H9 (cell line): Measurements from ENCODE around the gene QSOX2. TPM values are rescaled to one million over a fixed set of nuclear protein-coding genes. Genes with fewer than 3 reads are reported as not detected.

Source experiments
- DNase-seq: peaks from one replicate; pipeline ENCODE4 v3.0.0-alpha.2; 2017
- H2AFZ ChIP-seq: one replicate; pipeline ENCODE4 v1.6.1; 2013; ENCODE audit warnings: mild to moderate bottlenecking, low read length, control low read depth, moderate library complexity
- H2AK5ac ChIP-seq: 2 replicates; pipeline ENCODE4 v1.6.1; 2013; ENCODE audit warnings: low read length, control low read depth, mixed read lengths; ENCODE audit not compliant: insufficient read length
- H2BK120ac ChIP-seq: one replicate; pipeline ENCODE4 v1.6.1; 2013; ENCODE audit warnings: low read depth, mild to moderate bottlenecking, low read length, control low read depth, inconsistent platforms; ENCODE audit not compliant: poor library complexity, severe bottlenecking
- H2BK12ac ChIP-seq: 2 replicates; pipeline ENCODE4 v1.6.1; 2013; ENCODE audit warnings: low read length, control low read depth, mixed read lengths, low read depth; ENCODE audit not compliant: insufficient read length
- H2BK15ac ChIP-seq: 2 replicates; pipeline ENCODE4 v1.6.1; 2013; ENCODE audit warnings: low read depth, low read length, control low read depth
- H2BK20ac ChIP-seq: one replicate; pipeline ENCODE4 v1.6.1; 2013; ENCODE audit warnings: low read depth, mild to moderate bottlenecking, low read length, control low read depth, inconsistent platforms; ENCODE audit not compliant: poor library complexity, severe bottlenecking
- H2BK5ac ChIP-seq: 2 replicates; pipeline ENCODE4 v1.6.1; 2013; ENCODE audit warnings: low read length, control low read depth, mixed read lengths; ENCODE audit not compliant: insufficient read length
- H3K14ac ChIP-seq: 2 replicates; pipeline ENCODE4 v1.6.1; 2013; ENCODE audit warnings: low read length, control low read depth; ENCODE audit not compliant: insufficient read depth
- H3K18ac ChIP-seq: 2 replicates; pipeline ENCODE4 v1.6.1; 2013; ENCODE audit warnings: low read depth, mild to moderate bottlenecking, mixed read lengths, low read length, control low read depth; ENCODE audit not compliant: insufficient read length
- H3K23ac ChIP-seq: 2 replicates; pipeline ENCODE4 v1.6.1; 2013; ENCODE audit warnings: low read length, control low read depth, mixed read lengths, low read depth; ENCODE audit not compliant: insufficient read length
- H3K23me2 ChIP-seq: 2 replicates; pipeline ENCODE4 v1.6.1; 2013; ENCODE audit warnings: low read depth, mild to moderate bottlenecking, mixed read lengths, low read length, control low read depth; ENCODE audit not compliant: insufficient read length, poor library complexity, severe bottlenecking
- H3K27ac ChIP-seq: 2 replicates; pipeline ENCODE4 v1.5.1; 2013; ENCODE audit warnings: low read length, control low read depth, mixed read lengths, low read depth; ENCODE audit not compliant: insufficient read length
- H3K27me3 ChIP-seq: 2 replicates; pipeline ENCODE4 v1.6.1; 2013; ENCODE audit warnings: low read length, control low read depth, inconsistent platforms; ENCODE audit not compliant: insufficient read depth
- H3K4ac ChIP-seq: 2 replicates; pipeline ENCODE4 v1.6.1; 2013; ENCODE audit warnings: low read depth, mild to moderate bottlenecking, control low read depth, inconsistent platforms, low read length, moderate library complexity
- H3K4me1 ChIP-seq: 2 replicates; pipeline ENCODE4 v1.6.1; 2013; ENCODE audit warnings: low read length, control low read depth, inconsistent platforms; ENCODE audit not compliant: insufficient read depth
- H3K4me2 ChIP-seq: 2 replicates; pipeline ENCODE4 v1.6.1; 2013; ENCODE audit warnings: low read length, control low read depth, mixed read lengths; ENCODE audit not compliant: insufficient read length, insufficient read depth
- H3K56ac ChIP-seq: 2 replicates; pipeline ENCODE4 v1.6.1; 2013; ENCODE audit warnings: low read depth, mild to moderate bottlenecking, mixed read lengths, low read length, control low read depth; ENCODE audit not compliant: insufficient read length
- H3K79me1 ChIP-seq: 2 replicates; pipeline ENCODE4 v1.6.1; 2013; ENCODE audit warnings: low read depth, mild to moderate bottlenecking, moderate library complexity, low read length, control low read depth, inconsistent platforms; ENCODE audit not compliant: insufficient read depth, poor library complexity, severe bottlenecking
- H3K79me2 ChIP-seq: 2 replicates; pipeline ENCODE4 v1.6.1; 2013; ENCODE audit warnings: low read length, control low read depth, inconsistent platforms; ENCODE audit not compliant: insufficient read depth
- H3K9ac ChIP-seq: 2 replicates; pipeline ENCODE4 v1.6.1; 2013; ENCODE audit warnings: low read length, control low read depth, mixed read lengths; ENCODE audit not compliant: insufficient read length; ENCODE audit errors: extremely low read depth
- H3K9me3 ChIP-seq: one replicate; pipeline ENCODE4 v1.6.1; 2013; ENCODE audit warnings: low read depth, low read length, inconsistent platforms; ENCODE audit not compliant: control insufficient read depth
- H3T11ph ChIP-seq: one replicate; pipeline ENCODE4 v1.6.1; 2013; ENCODE audit warnings: mild to moderate bottlenecking, low read length, control low read depth, inconsistent platforms
- H4K20me1 ChIP-seq: one replicate; pipeline ENCODE4 v1.6.1; 2013; ENCODE audit not compliant: control insufficient read depth, insufficient read length, insufficient read depth
- H4K5ac ChIP-seq: 2 replicates; pipeline ENCODE4 v1.6.1; 2013; ENCODE audit warnings: low read depth, mild to moderate bottlenecking, mixed read lengths, low read length, control low read depth; ENCODE audit not compliant: insufficient read length
- H4K8ac ChIP-seq: replicated peaks from 2 replicates; pipeline ENCODE4 v1.6.1; 2013; ENCODE audit warnings: low read length, control low read depth, mixed read lengths, low read depth; ENCODE audit not compliant: insufficient read length
- H4K91ac ChIP-seq: 2 replicates; pipeline ENCODE4 v1.6.1; 2013; ENCODE audit warnings: low read depth, mild to moderate bottlenecking, moderate library complexity, mixed read lengths, low read length, control low read depth; ENCODE audit not compliant: insufficient read length
- H3K27ac Mint-ChIP-seq, 3 experiments: 2 replicates in 2 of 3; 3 replicates in 1 of 3; pipeline ENCODE4 v1.8.0; 2020 to 2021; ENCODE audit warnings: mixed read lengths in 3 of 3, mild to moderate bottlenecking in 1 of 3, moderate library complexity in 1 of 3
- H3K27me3 Mint-ChIP-seq: 2 replicates; pipeline ENCODE4 v1.8.0; 2021; ENCODE audit warnings: low read depth, mild to moderate bottlenecking, moderate library complexity, mixed read lengths
- H3K36me3 Mint-ChIP-seq, 3 experiments: 2 replicates in 2 of 3; 3 replicates in 1 of 3; pipeline ENCODE4 v1.8.0; 2020 to 2021; ENCODE audit warnings: low read depth in 3 of 3, mixed read lengths in 3 of 3; ENCODE audit not compliant: insufficient read depth in 1 of 3
- H3K4me1 Mint-ChIP-seq, 2 experiments: 2 replicates each; pipeline ENCODE4 v1.8.0; 2020; ENCODE audit warnings: mixed read lengths in 2 of 2
- H3K4me3 Mint-ChIP-seq, 2 experiments: 2 replicates in 1 of 2; 3 replicates in 1 of 2; pipeline ENCODE4 v1.8.0; 2020 to 2021; ENCODE audit warnings: mild to moderate bottlenecking in 2 of 2, mixed read lengths in 2 of 2, moderate library complexity in 1 of 2
- H3K9me3 Mint-ChIP-seq, 2 experiments: 2 replicates in 1 of 2; 3 replicates in 1 of 2; pipeline ENCODE4 v1.8.0; 2020; ENCODE audit warnings: mild to moderate bottlenecking in 2 of 2, mixed read lengths in 2 of 2, moderate library complexity in 1 of 2
- WGBS: extraction: QIAGEN DNeasy Blood & Tissue Kit; methylation state at CpG from one replicate; pipeline ENCODE4 v1.1.7; 2013; ENCODE audit warnings: missing lambda C conversion rate, low lambda C conversion rate, mixed read lengths; ENCODE audit not compliant: insufficient read length; ENCODE audit errors: extremely low coverage; 5-methylcytosine and 5-hydroxymethylcytosine counted together
- total RNA-seq: library from RNA; stranded (reverse); gene quantifications from 2 replicates; pipeline ENCODE4 v1.2.1, GENCODE V29; 2021
- TF ChIP-seq, protein P1 (sequence below): fragments of 200-600 bp; sonication (generic); conservative IDR thresholded peaks from 3 replicates; pipeline ENCODE4 v1.8.0; 2021; ENCODE audit warnings: antibody characterized with exemption, mild to moderate bottlenecking

Gene QSOX2
- total RNA-seq, 1 experiment from 2014 or later: 25.8 TPM

GRCh38 chr9:136292591-136293448 lies 47.2 kb upstream of the QSOX2 start:
- Histone ChIP-seq H3K79me2 (no peaks in the 10 kb centered on the region), H2BK15ac (no peak overlapping the region), H4K20me1 (no peaks in the 10 kb centered on the region), H4K91ac (no peak overlapping the region), H3K23me2 (no peaks in the 10 kb centered on the region), H4K5ac (no peak overlapping the region), H3K56ac (no peak overlapping the region), H3K23ac (no peak overlapping the region), H3K9ac (no peak overlapping the region), H2BK5ac (no peak overlapping the region), H2BK20ac (no peak overlapping the region), H3K27ac (no peak overlapping the region), H3K79me1 (no peaks in the 10 kb centered on the region), H3K14ac (no peak overlapping the region; the same call in 1 of the 2 replicates), H3K4me1 (no peaks in the 10 kb centered on the region), H2AFZ (no peak overlapping the region), H2BK120ac (no peak overlapping the region), H2BK12ac (no peak overlapping the region), H3K18ac (no peak overlapping the region), H2AK5ac (no peak overlapping the region), H3K4me2 (no peak overlapping the region), H3K27me3 (no peaks in the 10 kb centered on the region), H3T11ph (no peak overlapping the region), H3K9me3 (peaks cover 12% of the 10 kb centered on the region), H3K4ac (no peak overlapping the region), H4K8ac (peak overlapping the region; percentile 15)
- Mint-ChIP-seq H3K9me3 (no peaks in the 10 kb centered on the region), H3K27ac (no peak overlapping the region), H3K4me3 (no peak overlapping the region), H3K27me3 (no peaks in the 10 kb centered on the region; the same call in 1 of the 2 replicates), H3K4me1 (no peaks in the 10 kb centered on the region), H3K36me3 (no peaks in the 10 kb centered on the region)
- TF ChIP-seq, protein P1, sequence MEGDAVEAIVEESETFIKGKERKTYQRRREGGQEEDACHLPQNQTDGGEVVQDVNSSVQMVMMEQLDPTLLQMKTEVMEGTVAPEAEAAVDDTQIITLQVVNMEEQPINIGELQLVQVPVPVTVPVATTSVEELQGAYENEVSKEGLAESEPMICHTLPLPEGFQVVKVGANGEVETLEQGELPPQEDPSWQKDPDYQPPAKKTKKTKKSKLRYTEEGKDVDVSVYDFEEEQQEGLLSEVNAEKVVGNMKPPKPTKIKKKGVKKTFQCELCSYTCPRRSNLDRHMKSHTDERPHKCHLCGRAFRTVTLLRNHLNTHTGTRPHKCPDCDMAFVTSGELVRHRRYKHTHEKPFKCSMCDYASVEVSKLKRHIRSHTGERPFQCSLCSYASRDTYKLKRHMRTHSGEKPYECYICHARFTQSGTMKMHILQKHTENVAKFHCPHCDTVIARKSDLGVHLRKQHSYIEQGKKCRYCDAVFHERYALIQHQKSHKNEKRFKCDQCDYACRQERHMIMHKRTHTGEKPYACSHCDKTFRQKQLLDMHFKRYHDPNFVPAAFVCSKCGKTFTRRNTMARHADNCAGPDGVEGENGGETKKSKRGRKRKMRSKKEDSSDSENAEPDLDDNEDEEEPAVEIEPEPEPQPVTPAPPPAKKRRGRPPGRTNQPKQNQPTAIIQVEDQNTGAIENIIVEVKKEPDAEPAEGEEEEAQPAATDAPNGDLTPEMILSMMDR: no peak
- WGBS: 100% methylated on average over 1 of the region's 34 CpGs
- DNase-seq: no peak
